GM21619 (cell line): ENCODE measurements around the gene SLC25A3.
"Not testable (repeated sequence)": the region's sequence is repeated elsewhere in the genome, so short reads cannot be mapped to it uniquely, and the experiment has no call there.

ENCODE experiments used
- ATAC-seq: cut with Tn5 transposase; IDR thresholded peaks from one replicate; pipeline ENCODE4 v1.9.1; 2021; ENCODE audit not compliant: unreplicated experiment

The SLC25A3 gene

GRCh38 chr12:98594050-98594835, 757 bp downstream of the SLC25A3 start:
- ATAC-seq, result no peak

DNA sequence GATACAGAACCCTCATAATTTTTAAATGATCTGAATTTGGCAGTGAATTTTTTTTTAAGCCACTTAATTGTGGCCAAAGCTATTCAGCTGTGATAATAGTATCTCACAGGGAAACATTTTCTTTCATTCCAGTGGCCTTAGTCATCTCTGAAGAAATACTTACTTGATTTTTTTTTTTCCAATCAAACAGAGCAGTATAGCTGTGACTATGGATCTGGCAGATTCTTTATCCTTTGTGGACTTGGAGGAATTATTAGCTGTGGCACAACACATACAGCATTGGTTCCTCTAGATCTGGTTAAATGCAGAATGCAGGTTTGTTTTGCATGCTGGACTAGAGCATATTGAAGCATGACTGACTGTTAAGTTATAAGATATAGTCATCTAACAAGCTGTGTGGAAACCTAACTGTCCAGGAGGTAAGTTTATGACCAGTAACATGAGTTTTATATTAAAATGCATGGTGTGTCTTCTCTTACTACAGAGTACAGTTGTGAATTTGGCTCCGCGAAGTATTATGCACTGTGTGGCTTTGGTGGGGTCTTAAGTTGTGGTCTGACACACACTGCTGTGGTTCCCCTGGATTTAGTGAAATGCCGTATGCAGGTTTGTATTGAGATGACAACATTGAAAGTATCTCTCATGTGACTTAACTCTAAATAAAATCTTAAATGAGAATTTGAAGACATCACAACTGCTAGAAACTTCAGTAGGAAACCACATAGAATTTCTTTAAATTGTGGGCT, 1.9 kb downstream of the SLC25A3 start:
- ATAC-seq, result no peak

DNA sequence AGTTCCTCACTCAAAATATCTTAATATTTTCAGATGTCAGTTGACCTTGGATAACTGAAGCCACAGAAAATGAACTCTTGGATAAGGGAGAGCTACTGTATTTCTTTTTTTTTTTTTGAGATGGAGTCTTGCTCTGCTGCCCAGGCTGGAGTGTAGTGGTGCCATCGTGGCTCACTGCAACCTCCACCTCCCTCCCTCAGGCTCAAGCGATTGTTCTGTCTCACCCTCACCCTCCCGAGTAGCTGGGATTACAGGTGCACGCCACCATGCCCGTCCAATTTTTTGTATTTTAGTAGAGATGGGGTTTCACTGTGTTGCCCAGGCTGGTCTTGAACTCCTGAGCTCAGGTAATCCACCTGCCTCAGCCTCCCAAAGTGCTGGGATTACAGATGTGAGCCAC, 3.8 kb downstream of the SLC25A3 start:
- not testable (repeated sequence) for ATAC-seq

GRCh38 chr12:98601924-98602323, 8.4 kb downstream of the SLC25A3 start:
- no peak for ATAC-seq

- ATAC-seq, result no peak
Observed at GRCh38 chr12:98606359-98606988, 13.0 kb downstream of the SLC25A3 start.

GRCh38 chr12:98610596-98610995, 17.1 kb downstream of the SLC25A3 start:
- ATAC-seq, result no peak

GRCh38 chr12:98612696-98613334, 19.3 kb downstream of the SLC25A3 start:
- peak; percentile 90 for ATAC-seq

DNA sequence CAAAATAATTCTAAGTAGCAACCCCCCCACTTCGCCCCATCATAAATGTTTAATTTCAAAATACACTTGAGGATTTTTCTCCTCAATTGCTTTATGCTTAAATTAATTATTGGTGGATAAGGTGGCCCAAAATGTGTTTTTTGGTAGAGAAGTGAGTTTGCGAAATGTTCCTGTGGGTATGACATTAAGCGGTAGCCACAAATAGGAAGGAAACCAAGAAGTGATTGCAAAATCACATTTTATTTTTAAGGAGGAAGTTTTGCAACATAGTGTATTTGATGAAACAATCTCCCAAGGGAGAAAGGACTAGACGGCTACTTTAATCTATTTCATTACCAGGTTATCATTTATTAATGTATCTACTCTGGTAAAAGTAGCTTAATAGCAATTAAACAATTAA, 25.5 kb downstream of the SLC25A3 start:
- ATAC-seq, result no peak

- ATAC-seq, result peak; percentile 87
Observed at GRCh38 chr12:98635657-98636323, 42.3 kb downstream of the SLC25A3 start.

DNA sequence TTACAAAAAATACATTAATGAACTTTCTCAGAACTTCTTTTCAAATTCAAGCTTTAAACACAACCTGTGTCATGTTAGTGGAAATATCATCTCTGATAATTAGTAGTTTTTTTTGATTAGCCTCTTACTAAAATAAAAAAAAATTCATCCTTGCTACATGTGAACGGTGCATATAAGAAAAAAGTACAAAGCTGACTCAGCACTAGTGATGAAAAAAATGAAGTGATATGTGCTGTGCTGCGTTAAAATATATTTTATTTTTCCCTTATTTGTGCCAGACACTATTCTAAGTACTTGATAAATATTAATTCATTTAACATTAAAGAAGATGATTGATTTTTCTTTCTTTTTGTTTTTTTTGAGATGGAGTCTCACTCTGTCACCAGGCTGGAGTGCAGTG, 43.6 kb downstream of the SLC25A3 start:
- ATAC-seq, result no peak

DNA sequence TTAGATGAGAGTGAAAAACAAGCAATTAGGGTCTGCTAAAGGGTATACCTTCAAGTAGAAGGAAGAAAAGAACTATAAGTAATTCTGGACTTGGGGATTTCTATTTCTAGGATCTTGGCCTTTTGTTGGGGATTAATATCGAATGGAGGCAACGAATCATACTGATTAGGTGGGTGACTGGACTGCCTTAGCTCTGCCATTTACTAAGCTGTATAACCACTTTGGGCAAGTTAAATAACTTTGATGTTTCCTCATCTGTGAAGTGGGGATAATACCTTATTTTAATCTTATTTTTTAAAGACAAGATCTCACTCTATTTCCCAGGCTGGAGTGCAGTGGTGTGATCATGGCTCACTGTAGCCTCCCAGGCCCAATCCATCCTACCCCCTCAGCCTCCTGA, 44.5 kb downstream of the SLC25A3 start:
- no peak for ATAC-seq

GRCh38 chr12:98639491-98639890, 46.0 kb downstream of the SLC25A3 start:
- no peak for ATAC-seq

- not testable (repeated sequence) for ATAC-seq
Observed at GRCh38 chr12:98642801-98643200, 49.3 kb downstream of the SLC25A3 start.

- peak; percentile 20 for ATAC-seq
Observed at GRCh38 chr12:98644433-98644711, 50.9 kb downstream of the SLC25A3 start.

DNA sequence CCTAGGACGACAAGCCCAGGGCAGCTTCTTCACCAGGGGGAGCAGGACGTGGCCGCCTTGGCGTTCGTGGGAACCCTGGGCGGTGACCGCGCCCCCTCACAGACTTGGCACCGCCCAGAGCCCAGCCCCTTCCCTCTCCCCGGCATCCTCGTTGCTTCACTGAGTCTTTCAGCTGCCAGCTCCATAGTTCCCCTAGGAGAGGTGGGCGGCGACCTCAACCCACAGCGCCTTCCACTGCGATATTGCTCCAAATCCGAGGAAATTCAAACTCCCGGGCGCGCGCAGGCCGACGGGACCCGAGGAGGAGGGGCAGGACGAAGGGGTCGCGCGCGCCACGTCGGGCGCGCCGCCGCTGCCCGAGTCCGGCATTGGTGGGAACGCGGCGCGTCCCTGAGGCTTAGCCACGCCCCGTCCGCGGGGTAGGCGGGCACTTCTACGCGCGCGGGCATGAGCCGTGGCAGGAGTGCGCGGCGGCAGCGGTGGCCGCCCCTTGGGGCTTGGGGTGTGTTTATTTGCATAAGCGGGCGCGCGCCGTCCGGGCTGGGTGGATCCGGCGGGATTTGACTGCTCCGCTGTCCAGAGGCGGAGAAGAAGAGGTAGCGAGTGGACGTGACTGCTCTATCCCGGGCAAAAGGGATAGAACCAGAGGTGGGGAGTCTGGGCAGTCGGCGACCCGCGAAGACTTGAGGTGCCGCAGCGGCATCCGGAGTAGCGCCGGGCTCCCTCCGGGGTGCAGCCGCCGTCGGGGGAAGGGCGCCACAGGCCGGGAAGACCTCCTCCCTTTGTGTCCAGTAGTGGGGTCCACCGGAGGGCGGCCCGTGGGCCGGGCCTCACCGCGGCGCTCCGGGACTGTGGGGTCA, 51.5 kb downstream of the SLC25A3 start, which contains the start of the genes APAF1 and IKBIP:
APAF1 (plus strand) TSS at position 579 of the 860 bp plus-strand sequence. CDS start 3,070 bp downstream, outside the sequence.
IKBIP (minus strand) TSS at position 77 of the 860 bp plus-strand sequence. CDS start 87 bp downstream, outside the sequence.
- peak; percentile 84 for ATAC-seq

- peak; percentile 3 for ATAC-seq
Observed at GRCh38 chr12:98645572-98646067, 52.1 kb downstream of the SLC25A3 start.

DNA sequence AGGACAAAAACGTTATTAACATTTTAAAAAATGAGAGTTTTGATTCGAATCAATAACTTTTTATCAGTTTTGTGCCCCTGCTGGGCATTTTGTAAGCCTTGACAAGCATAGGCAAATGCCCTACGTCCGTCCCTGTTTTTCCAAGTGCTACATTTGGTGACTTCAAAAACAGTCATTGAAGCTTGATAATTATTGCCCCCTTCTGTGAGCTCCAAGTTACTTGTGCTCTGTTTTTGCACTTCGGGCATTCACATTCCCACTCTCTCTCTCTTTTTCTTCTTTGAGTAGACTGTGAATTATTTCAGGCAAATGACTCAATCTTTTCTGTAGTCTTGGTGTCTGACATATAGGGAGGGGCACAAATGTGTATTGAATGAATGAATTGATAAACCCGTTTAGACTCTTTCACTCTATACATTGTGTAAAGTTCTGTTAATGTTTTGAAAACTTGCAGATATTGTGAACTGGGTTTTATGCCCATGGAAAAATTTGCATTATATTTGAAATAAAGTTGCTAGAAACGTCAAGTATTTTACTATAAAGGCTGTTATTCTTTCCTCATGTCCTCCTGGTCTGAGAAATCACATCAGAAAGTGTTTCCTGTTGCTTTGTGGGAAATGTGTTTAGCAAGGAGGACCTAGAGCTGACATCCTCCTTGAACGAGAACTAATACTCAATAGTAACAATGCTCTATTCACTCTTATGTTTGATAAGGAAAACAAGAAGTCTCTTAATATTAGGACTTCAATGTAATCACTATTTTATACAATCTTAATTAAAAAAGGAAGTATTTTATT, 53.0 kb downstream of the SLC25A3 start:
- no peak for ATAC-seq

- ATAC-seq, result no peak
Observed at GRCh38 chr12:98651328-98651727, 57.8 kb downstream of the SLC25A3 start.
